Neutrophil (primary cell): Measurements from ENCODE around the gene PTPN21.

ENCODE experiments used
- H3K27ac ChIP-seq: fragments of 200-600 bp; sonication (generic); 2 replicates; pipeline ENCODE4 v1.5.1; 2016; ENCODE audit warnings: mild to moderate bottlenecking, moderate library complexity
- H3K27me3 ChIP-seq: fragments of 200-600 bp; sonication (generic); 2 replicates; pipeline ENCODE4 v1.6.0; 2016; ENCODE audit warnings: mild to moderate bottlenecking
- H3K36me3 ChIP-seq: fragments of 200-600 bp; sonication (generic); 2 replicates; pipeline ENCODE4 v1.5.1; 2017
- H3K4me1 ChIP-seq, 2 experiments: fragments of 200-600 bp in 1 of 2; sonication (generic) in 1 of 2; 1 replicate in 1 of 2; 2 replicates in 1 of 2; pipeline versions ENCODE4 v1.5.1 to v1.6.1; 2013 to 2016; ENCODE audit warnings: low read depth in 1 of 2, low read length in 1 of 2, mild to moderate bottlenecking in 1 of 2, moderate library complexity in 1 of 2; ENCODE audit not compliant: control insufficient read depth in 1 of 2, insufficient read depth in 1 of 2
- H3K4me3 ChIP-seq, 2 experiments: fragments of 200-600 bp in 1 of 2; sonication (generic) in 1 of 2; 1 replicate in 1 of 2; 2 replicates in 1 of 2; pipeline ENCODE4 v1.5.1; 2013 to 2016; ENCODE audit warnings: low read depth in 1 of 2, low read length in 1 of 2, mild to moderate bottlenecking in 1 of 2, moderate library complexity in 1 of 2
- H3K9me3 ChIP-seq: fragments of 200-600 bp; sonication (generic); 2 replicates; pipeline ENCODE4 v1.5.1; 2016
- TF ChIP-seq, protein P1 (sequence below): fragments of 200-600 bp; sonication (generic); IDR thresholded peaks from 2 replicates; pipeline ENCODE4 v1.5.1; 2016; ENCODE audit warnings: antibody characterized with exemption

The PTPN21 gene

GRCh38 chr14:88554457-88555286 lies at the start of gene PTPN21:
PTPN21 (minus strand) TSS chr14:88555007; CDS start chr14:88550417, 4,590 bp downstream.
- Histone ChIP-seq H3K4me1 (peaks cover 17 to 27% of the 10 kb centered on the region in 2 experiments), H3K36me3 (no peaks in the 10 kb centered on the region), H3K9me3 (no peaks in the 10 kb centered on the region), H3K27ac (no peak within 1 kb of the TSS), H3K4me3 (peak within 1 kb of the TSS; percentile 28 to 41), H3K27me3 (peaks cover 99% of the 10 kb centered on the region)
- TF ChIP-seq, protein P1, sequence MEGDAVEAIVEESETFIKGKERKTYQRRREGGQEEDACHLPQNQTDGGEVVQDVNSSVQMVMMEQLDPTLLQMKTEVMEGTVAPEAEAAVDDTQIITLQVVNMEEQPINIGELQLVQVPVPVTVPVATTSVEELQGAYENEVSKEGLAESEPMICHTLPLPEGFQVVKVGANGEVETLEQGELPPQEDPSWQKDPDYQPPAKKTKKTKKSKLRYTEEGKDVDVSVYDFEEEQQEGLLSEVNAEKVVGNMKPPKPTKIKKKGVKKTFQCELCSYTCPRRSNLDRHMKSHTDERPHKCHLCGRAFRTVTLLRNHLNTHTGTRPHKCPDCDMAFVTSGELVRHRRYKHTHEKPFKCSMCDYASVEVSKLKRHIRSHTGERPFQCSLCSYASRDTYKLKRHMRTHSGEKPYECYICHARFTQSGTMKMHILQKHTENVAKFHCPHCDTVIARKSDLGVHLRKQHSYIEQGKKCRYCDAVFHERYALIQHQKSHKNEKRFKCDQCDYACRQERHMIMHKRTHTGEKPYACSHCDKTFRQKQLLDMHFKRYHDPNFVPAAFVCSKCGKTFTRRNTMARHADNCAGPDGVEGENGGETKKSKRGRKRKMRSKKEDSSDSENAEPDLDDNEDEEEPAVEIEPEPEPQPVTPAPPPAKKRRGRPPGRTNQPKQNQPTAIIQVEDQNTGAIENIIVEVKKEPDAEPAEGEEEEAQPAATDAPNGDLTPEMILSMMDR: no peak

GRCh38 chr14:88604212-88604611 lies 49.4 kb upstream of the PTPN21 start:
- H3K27me3 ChIP-seq: no peaks in the 10 kb centered on the region
- no peaks in the 10 kb centered on the region for H3K9me3 ChIP-seq
- no peak overlapping the region for H3K4me3 ChIP-seq
- H3K4me1 ChIP-seq: no peaks in the 10 kb centered on the region
- TF ChIP-seq, protein P1: no peak
- H3K36me3 ChIP-seq: peaks cover 83% of the 10 kb centered on the region
- no peak overlapping the region for H3K27ac ChIP-seq

- Histone ChIP-seq H3K9me3 (no peaks in the 10 kb centered on the region), H3K4me3 (no peak overlapping the region), H3K27me3 (no peaks in the 10 kb centered on the region), H3K27ac (no peak overlapping the region), H3K36me3 (peaks cover 72% of the 10 kb centered on the region), H3K4me1 (peaks cover 0 to 13% of the 10 kb centered on the region in 2 experiments)
- TF ChIP-seq, protein P1: no peak
Observed at GRCh38 chr14:88599761-88600439, 45.1 kb upstream of the PTPN21 start.

DNA sequence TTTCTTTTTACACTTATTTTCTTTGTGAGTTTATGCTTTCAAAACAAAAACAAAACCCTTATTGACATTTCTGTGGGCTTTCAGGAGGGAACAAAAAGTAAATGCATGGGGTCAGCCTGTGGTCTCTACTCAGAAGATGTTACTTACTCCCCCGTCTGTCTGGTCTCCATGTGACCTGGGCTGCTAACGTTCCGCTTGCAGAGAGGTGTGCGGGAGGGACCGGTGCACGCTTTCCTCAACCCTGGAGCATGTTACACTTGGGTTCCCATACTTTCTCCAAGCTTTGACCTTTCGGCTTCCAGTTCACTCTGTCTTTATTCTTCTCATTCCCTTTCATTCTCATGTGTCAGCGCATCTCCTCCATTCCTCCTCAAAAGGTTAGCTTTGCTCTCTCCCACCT lies 44.5 kb upstream of the PTPN21 start:
- Histone ChIP-seq H3K4me3 (no peak overlapping the region), H3K36me3 (peaks cover 67% of the 10 kb centered on the region), H3K27me3 (no peaks in the 10 kb centered on the region), H3K9me3 (no peaks in the 10 kb centered on the region), H3K27ac (no peak overlapping the region), H3K4me1 (peaks cover 0 to 14% of the 10 kb centered on the region in 2 experiments)
- TF ChIP-seq, protein P1: no peak

GRCh38 chr14:88598097-88598675 lies 43.4 kb upstream of the PTPN21 start:
- peaks cover 58% of the 10 kb centered on the region for H3K36me3 ChIP-seq
- no peaks in the 10 kb centered on the region for H3K9me3 ChIP-seq
- TF ChIP-seq, protein P1: no peak

More at GRCh38 chr14:88598097-88598675, 43.4 kb upstream of the PTPN21 start:
- H3K27ac ChIP-seq: no peak overlapping the region
- H3K4me1 ChIP-seq: peaks cover 0 to 14% of the 10 kb centered on the region in 2 experiments
- H3K27me3 ChIP-seq: no peaks in the 10 kb centered on the region
- no peak overlapping the region for H3K4me3 ChIP-seq
